HT1080 (cell line): ENCODE measurements around the gene KIAA1614. TPM values are rescaled to one million over a fixed set of nuclear protein-coding genes. Genes with fewer than 3 reads are reported as not detected.

ENCODE experiments used
- DNase-seq: peaks from one replicate; pipeline ENCODE4 v3.0.0-alpha.2; 2015; ENCODE audit warnings: low read depth
- polyA plus RNA-seq, 2 experiments: library from polyadenylated mRNA; depleted of rRNA; stranded (reverse); fragments of >200 nt; gene quantifications; 2 replicates each; pipeline ENCODE4 v1.2.3, GENCODE V29; 2015
- total RNA-seq: library from RNA; depleted of rRNA; stranded (reverse); fragments of >200 nt; shearing (Covaris generic); gene quantifications from 2 replicates; pipeline ENCODE4 v1.2.3, GENCODE V29; 2014; rRNA removed

Gene KIAA1614, protein sequence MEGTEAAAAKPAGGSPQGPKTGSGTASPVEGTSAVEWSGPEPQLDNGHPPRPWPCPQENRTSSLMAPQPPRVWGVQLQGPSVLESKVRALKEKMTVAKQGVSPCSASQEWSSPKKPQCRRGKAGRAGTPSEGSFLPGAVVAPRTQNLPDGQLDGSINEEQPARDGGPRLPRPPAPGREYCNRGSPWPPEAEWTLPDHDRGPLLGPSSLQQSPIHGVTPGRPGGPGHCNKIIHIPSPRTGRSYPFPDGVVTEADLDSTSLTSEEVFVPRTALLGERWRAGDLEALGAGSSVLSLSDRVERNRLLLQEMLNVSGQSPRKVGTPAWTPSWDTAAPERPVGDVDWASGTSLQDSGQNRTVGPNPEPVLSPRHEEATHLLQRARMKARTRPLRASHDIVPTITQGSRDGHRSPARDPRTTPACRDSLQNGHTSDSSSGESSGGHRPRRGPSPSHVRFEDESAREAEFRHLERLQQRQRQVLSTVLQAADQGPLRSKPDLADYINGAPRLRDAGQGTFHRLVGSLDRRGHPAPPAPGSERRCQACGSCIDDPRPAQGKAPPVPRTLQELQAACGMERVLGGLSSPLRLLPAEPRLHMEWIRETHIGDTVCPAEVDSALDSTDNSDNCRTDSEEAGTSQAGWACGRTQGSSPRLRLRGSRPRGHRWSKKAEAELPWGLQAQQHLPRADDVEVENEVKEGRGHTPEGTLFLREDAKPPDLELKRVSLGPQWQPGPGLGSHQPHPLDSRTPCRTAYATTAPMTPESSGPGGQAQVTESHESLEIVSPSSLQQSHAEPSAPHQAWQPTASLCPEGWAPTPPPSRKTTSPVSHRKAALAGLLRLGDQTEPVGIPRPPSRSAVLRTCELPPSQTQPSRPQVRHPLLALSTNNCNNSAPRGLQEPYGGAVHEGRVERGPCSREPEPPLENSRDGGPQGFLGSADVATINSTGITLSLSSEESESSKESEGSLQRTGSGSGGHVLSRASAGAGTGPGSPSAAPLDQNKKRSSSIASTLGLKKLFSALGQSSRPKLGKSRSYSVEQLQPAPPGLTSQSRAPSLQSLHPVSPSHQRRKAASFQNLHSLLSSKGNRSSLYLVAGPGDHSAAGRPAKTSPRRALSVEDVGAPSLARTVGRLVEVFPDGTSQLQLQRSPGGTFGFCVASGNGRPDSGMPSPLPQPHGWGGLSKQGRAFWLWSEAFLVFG
- total RNA-seq, result 0.11 and 0.40 TPM in 2 replicates
- 1.3 and 1.5 TPM in 2 replicates for polyA plus RNA-seq (2015; cell fraction: cytosol; rRNA removed)
- 1.3 TPM in 2 replicates for polyA plus RNA-seq (2015; cell fraction: nucleus; rRNA removed)

DNA sequence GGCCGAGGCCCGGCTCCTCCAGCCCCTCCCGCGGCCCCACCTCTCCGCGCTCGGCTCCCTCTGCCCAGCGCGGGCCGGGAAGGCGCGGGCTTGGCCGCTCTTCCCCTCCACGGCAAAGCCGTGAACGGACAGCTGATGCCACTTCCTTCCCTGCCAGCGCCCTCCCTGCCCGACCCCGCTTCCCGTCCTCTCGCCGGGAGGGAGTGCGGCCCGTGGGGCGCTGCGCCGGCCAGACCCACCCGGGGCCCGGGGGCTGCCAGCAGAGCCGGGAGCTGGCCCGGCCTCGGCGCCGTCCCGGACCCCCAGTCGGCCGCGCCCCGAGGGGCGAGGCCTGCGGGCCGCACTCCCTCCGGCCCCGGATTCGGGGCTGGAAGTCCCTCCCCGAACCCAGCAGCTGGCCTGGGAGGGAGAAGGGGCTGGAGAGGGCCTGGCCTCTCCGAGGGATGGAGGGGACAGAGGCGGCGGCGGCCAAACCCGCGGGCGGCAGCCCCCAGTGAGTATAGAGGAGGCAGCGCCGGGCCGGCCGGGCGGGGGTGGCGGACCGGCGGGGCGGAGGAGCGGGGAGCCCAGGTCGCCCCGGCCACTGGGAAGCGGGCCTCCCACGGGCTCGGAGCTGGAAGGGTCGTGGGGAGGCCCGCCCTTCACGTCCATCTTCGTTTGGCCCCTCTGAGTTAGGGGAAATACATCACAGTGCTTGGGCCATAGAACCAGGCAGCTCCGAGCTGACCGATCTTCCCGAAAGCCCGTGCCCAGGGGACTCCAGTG, at the start of gene KIAA1614:
KIAA1614 (plus strand) TSS at position 97 of the 765 bp plus-strand sequence; CDS start at position 444, 347 bp downstream.
- DNase-seq, result peak; percentile 15

DNA sequence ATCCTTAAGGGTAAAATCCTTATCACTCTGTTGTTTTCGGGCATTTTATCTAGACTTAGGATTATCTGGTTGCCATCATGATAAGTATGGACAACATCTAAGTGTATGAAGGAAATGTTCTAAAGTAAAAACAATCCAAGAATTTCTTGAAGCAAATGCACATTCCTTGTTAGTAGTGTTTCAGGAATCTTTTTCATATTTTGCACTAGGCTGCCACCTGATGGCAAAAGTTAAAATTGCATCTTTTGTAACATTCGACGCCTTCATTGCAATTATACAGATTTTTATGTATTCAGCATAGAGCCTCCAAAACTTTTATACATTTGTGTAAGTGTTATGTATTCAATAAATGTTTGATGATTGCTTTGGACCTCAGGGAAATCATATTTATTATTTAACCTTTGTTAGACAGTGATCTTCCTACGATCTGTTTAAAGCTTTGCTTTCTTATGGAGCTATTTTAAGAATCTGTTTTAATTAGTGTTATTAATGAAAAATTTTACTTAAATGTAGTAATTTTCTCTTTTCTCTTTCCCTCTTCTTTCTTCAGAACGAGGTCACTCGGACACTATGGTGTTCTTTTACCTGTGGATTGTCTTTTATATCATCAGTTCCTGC, 49.4 kb upstream of the KIAA1614 start:
- peak; percentile 63 for DNase-seq

DNA sequence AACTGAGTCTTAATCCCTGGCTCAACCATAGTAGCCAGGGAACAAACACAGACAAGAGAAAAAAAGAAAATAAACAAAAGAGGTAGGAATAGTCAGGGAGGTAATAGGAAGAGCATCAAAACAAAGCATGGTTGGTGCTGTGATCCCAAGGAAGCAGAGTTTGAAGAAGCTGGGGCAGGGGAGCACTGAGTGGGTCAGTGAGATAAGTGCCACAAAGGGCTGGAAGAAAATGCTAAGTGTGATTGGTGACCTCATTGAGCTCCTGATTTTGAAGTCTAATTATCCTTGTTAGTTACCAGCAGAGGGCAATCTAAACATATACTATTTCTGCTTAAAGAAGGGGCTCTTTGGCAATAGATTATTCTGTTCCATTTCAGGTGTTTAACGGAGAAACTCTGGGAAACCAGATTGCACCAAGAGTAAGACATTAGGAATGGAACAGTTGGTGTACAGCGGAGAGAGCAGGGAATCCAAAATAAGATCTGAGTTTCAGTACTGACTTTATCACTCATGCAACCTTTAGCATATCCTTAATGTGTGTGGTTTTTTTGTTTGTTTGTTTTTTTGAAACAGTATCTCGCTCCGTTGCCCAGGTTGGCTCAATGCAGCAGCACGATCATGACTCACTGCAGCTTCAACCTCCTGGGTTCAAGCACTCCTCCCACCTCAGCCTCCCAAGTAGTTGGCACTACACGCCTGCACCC, 30.7 kb upstream of the KIAA1614 start:
- peak; percentile 43 for DNase-seq

DNA sequence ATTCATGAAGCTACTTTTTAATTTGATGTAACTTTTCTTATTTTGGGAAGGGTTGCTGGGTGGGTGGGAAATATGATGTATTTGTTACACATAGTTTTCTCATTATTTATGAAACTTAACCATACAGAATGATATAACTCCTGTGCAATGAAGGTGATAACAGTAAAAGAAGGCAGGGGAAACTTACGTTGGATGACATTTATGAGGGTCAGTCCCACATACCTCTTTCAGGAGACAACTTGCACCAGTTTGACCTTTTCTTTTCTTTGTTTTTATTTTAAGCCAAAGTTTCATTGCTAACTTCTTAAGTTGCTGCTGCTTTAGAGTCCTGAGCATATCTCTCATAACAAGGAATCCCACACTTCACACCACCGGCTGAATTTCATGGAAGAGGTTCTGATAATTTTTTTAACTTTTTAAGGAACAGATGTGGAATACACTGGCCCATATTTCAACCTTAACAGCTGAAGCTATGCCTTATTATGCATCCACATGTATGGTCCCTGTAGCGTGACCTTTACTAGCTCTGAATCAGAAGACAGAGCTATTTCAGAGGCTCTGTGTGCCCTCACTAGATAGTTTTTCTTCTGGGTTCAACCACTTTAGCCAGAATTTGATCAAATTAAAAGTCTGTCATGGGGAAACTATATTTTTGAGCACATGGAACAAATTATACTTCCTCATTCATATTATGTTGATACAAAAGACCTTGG, 28.0 kb upstream of the KIAA1614 start:
- DNase-seq, result no peak

DNA sequence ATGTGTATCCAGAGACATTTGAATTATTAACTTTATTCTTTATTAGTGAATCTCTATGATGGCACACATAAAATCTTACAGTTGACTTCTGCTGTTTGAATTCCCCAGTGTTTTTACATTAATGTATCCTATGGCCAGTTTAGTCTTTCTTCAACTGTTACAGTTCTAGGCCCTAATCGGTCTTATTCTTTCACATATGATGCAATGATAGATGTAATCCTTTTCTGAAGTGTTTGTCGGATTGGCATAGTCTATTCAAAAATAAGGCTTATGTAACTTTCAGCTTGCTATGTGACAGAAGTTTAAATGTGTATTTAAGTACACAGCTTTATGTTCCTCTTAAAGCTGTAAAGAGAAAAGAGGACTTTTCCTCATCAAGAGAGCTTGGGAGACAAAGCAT, 26.4 kb upstream of the KIAA1614 start:
- no peak for DNase-seq

DNA sequence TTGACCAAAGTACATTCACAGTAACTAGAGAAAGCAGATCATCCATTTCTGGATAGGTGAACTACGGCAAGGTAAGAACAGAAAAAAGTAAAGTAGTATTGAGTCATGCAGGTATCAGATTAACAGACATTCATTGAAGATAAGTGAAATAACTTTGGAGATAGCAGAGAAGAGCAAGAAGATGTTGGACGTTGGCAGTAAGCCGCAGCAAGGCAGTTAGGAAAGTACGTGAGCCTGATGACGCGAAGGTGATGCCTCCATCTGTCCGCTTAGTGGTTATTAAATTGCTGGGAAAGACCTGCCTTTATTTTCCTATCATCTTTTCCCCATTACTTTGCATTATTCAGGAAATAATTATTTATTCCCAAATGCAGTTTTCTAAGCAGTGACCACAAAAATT, 24.9 kb upstream of the KIAA1614 start:
- no peak for DNase-seq

DNA sequence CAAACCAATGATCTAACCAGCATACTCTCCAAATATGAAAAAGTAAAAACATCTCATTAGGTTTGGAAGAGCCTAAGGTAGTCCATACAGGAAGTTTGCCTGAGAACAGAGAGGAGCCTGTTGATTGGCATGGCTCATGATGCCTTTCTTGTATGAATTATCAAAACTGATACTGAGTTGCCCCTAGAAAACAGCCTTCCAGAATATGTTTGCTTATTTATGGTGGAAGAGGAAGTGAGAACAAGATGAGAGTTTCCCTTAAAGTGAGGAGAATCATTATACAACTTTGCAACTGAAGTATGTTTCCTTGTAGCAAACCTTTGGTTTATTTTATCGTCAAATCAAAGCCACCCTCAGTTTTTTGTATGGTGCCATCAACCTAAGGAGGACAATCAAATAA, 23.8 kb upstream of the KIAA1614 start:
- no peak for DNase-seq

DNA sequence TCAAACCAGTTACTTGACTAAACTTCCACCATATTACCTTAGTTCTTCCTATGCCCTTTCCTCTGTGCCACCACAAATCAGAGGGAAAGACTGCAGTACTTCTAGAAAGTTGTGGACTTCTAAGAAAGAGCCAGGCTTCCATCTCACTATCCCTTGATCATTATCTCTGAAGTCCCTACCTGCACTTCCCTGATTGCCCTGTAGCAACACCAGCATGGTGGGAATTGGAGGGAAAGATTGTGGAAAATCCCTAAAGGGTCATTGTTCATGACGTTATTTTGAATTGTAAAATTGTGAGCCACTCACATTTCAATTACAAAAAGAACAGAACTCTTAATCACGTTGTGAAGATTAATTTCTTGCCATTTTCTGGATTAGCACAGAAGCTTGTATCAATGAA, 23.4 kb upstream of the KIAA1614 start:
- no peak for DNase-seq

DNA sequence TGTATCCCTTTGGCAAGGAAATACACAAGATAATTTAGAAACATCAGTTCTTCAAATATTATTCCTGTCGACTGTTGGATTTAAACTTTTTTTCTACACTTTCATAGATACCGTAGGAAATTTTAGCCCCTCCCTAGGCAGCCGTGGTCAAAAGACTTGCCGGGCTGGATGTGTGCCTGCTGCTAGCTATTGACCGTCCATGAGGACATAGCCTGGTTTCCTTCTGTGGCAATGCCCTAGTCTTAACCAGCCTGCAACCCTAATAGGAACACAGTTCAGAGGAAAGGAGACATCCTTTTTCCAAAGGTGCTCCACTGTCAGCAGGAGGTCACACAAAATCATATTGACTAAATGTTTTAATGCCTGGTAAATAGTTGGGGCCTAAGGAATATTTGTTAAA, 20.4 kb upstream of the KIAA1614 start:
- DNase-seq, result no peak

DNA sequence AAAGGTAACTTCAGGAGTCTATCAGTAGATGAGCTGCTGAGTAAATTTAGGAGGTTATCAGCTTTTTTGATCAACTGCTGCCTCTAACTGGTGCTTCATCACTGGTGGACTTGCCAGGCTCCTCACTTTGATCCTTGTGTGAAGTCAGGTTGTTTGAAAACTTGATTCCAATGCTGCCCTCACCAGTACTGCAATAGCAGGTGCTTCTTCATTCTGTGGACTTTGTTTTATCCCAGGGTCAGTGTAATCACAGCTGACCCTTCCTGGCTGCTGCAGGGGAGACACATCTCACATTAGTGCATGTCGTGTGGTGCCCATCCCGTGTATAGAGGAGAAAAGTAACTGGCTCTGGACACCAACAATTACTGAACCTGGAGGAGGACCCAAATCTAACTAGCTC, 20.0 kb upstream of the KIAA1614 start:
- no peak for DNase-seq

DNA sequence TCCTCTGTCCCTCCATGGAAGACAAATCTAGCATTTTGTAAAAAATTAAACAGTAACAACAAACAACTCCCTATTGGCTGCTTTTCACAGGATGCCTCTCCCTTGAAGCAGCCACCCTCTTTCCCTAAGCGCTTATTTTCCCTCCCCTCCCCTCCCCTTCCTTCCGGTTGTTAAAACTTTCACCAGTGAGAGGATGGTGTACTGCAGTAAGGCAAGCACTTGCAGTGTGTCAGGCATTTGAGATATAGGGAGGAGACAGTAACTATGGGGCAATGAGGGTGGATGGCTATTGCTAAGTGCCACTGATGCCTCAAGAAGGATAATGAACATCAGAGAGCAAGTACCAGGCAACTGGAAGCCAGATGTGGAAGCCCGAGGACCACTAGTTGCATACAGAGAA, 19.1 kb upstream of the KIAA1614 start:
- no peak for DNase-seq

DNA sequence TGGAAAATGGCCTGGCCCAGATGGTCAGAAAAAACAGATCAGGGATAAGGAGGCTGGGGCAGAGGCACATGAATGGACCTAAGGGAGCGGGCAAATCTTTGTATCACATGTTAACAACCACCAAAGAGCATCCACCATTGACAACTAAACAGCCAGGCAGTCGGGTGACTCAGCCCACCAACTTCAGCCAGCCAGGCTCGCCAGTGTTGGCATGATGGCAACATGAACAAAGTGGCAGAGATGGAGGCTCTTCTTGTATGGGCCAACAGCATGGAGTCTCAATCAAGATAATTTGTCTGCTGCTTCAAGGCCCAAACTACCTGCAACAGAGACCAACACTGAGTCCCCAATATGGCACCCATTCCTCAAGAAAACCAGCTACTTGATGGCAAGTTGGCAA, 16.5 kb upstream of the KIAA1614 start:
- no peak for DNase-seq

DNA sequence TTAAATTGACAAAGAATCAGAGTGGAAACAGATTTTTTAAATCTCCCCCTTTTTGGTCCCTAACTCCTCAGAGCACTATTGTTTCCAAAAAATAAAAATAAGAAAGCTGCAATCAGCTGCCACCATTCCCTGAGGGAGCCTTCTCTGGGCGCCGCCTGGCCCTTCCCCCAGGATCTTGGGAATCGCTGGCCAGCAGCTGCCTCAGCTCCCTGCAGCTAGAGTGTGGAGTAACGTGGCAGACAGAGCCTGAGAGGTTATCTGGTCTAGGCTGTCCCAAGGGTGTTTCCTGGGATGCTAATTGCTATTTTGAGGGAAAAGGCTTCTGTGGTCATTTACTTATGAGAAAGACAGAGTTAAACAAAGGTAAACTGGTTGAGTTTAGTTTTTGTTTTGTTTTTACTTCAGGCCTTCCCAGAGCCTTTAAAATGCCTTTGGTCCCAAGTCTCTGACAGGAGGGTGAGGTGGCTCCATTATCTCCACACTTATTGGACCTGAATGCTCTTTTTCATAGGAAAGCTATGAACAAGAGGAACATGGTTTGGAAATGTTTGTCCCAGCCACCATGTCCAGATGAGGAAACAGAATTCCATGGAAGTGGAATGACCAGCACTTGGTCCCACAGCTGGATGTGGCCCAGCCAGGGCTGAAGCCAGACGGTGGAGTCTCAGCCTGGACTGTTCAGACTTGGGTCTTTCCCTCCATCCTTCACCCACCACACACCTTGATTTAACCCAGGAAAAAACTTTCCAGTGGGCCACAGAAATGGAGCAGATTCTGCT, 14.1 kb upstream of the KIAA1614 start:
- DNase-seq, result no peak

DNA sequence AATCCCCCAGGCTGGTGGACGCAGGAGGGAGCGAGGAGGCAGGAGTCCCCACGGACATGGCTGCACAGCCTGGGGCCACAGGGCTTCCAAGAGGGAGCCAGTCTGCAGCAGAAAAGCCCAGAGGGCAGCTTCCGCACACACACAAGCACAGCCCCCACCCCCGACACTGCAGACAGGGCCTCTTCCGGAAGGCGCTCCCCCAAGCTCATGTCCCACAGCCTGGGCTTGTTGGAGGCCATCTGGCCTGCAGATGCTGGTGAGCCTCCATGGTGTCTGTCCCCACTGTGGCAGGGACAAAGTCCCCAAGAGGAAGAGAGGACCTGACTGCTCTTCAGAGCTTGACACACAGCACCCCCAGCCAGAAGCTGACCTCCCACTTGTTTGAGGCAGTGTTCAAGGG, 13.4 kb upstream of the KIAA1614 start:
- no peak for DNase-seq

DNA sequence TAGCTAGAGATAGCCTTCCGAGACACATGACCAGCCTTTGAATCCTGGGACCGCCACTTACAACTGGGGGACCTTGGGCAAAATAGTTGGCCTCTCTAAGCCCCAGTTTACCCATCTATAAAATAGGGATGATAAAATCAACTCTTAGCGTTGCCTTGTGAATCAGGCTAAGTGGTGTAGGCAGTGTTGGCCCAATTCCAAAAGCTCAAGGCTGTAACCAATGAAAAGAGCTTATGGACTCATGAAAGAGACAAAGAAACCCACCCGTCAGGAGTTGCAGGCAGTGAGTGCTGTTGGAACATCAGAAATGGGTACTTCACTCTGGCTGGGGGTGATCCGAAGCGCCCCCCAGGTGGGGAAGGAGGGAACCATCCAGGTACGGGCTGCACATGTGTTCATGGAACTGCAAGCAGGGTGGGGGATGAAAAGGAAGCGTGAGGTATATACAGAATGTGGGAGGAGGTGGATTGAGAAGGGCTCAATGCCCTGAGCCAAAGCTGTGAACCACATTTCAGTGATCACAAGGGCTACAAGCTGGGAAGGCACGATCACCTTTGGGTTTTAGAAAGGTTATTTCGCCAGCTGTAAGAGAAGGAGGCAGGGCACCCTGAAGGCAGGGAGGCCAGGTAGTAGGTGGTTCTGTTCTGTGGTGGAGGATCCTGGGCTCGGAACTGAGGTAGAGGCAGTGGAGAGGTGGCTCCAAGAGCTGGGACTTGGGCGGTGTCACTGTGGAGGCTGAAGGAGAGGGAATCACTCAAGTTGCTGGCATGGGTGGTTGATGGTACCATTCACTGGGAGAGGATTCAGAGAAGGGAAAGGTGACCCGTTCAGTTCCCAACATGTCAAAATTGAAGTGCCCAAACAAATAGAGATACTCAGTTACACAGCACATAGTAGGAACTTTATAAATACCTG, 11.4 kb upstream of the KIAA1614 start:
- no peak for DNase-seq

DNA sequence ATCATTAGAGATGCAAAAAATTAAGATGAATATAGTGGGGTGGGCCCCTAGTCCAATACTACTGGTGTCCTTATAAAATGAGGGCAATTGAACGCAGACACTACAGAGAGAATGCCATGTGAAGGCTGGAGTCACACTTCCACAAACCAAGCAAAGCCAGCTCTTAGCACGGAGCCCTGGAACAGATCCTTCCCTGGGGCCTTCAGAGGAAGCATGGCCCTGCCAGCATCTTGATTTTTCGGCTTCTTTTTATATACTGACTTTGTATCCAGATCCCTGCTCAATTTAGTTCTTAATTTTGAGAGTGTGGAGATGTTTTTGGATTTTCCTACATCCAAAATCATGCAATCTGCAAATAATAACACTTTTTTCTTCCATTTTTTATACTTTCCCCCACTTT, 10.2 kb upstream of the KIAA1614 start:
- DNase-seq, result no peak

DNA sequence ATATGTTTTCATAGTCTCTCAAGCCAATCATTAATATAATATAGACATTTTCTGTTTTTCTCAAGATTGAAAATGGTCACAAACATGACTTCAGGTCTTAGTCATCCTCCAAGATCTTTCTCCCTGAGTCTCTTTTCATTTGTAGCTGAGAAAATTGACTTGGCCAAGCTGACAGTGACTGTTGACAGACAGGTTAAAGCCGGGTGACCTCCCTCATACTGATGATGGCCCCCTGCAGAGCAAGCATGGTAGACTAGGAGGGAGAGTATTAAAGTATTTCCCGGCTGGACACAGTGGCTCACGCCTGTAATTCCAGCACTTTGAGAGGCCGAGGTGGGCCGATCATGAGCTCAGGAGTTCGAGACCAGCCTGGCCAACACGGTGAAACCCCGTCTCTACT, 6.8 kb upstream of the KIAA1614 start:
- no peak for DNase-seq
